Stomach (tissue), 9 donors: ENCODE measurements around the gene PERM1. TPM values are rescaled to one million over a fixed set of nuclear protein-coding genes. Genes with fewer than 3 reads are reported as not detected.

Experiments
- DNase-seq, 2 donors: peaks; one replicate each; pipeline versions ENCODE4 v3.0.0 to v3.0.0-alpha.2; 2013 to 2019
- H3K27ac ChIP-seq, 5 donors: fragments of 200-600 bp in 4 of 5; sonication (generic) in 4 of 5; one replicate each; pipeline ENCODE4 v1.5.1; 2013 to 2019; ENCODE audit warnings: mild to moderate bottlenecking in 1 of 5, moderate library complexity in 1 of 5
- H3K27me3 ChIP-seq, 3 donors: fragments of 200-600 bp; sonication (generic); one replicate each; pipeline ENCODE4 v1.5.1; 2017 to 2019; ENCODE audit warnings: mixed run types in 1 of 3
- H3K36me3 ChIP-seq, 4 donors: fragments of 200-600 bp; sonication (generic); 1 replicate in 3 of 4; 2 replicates in 1 of 4; pipeline ENCODE4 v1.5.1; 2016 to 2019
- H3K4me1 ChIP-seq, 4 donors: fragments of 200-600 bp; sonication (generic); one replicate each; pipeline ENCODE4 v1.5.1; 2016 to 2019
- H3K4me3 ChIP-seq, 4 donors: fragments of 200-600 bp; sonication (generic) in 3 of 4; one replicate each; pipeline ENCODE4 v1.5.1; 2016 to 2019; ENCODE audit warnings: mild to moderate bottlenecking in 1 of 4
- H3K9me3 ChIP-seq, 4 donors: fragments of 200-600 bp; sonication (generic); one replicate each; pipeline ENCODE4 v1.5.1; 2016 to 2019
- CTCF ChIP-seq, 7 experiments: fragments of 450-650 bp in 4 of 7; fragments of 200-600 bp in 3 of 7; sonication (generic) in 3 of 7; IDR thresholded peaks; one replicate each; pipeline ENCODE4 v1.5.1; 2016 to 2019; ENCODE audit warnings: antibody characterized with exemption in 7 of 7, control low read depth in 2 of 7, mild to moderate bottlenecking in 1 of 7
- EP300 ChIP-seq: sonication (generic); formaldehyde crosslinking; IDR thresholded peaks from one replicate; pipeline ENCODE4 v1.6.1; 2017; ENCODE audit warnings: antibody characterized with exemption
- POLR2A ChIP-seq, 4 donors: fragments of 450-650 bp; IDR thresholded peaks; one replicate each; pipeline ENCODE4 v1.6.1; 2016; ENCODE audit warnings: antibody characterized with exemption in 4 of 4, control low read depth in 2 of 4, mild to moderate bottlenecking in 1 of 4, moderate library complexity in 1 of 4
- POLR2AphosphoS5 ChIP-seq, 3 donors: sonication (generic); formaldehyde crosslinking; IDR thresholded peaks; one replicate each; pipeline ENCODE4 v1.6.1; 2016; ENCODE audit warnings: antibody characterized with exemption in 3 of 3
- WGBS, 5 donors: extraction: QIAGEN DNeasy Blood & Tissue Kit in 3 of 5; methylation state at CpG; one replicate each; pipeline versions ENCODE4 v1.1.5 to v1.1.7; 2013 to 2018; 5-methylcytosine and 5-hydroxymethylcytosine counted together
- intact Hi-C: fragments of 100-400 bp; cut with DNase I; formaldehyde crosslinking; loops from one replicate; pipeline ENCODE4 v1.15.1; 2023; ENCODE audit warnings: low total_unique reads
- polyA plus RNA-seq, 3 donors: library from polyadenylated mRNA; stranded (reverse); fragments of 200-250 nt; gene quantifications; one replicate each; pipeline ENCODE4 v1.2.3, GENCODE V29; 2013
- total RNA-seq, 5 donors: library from RNA; depleted of rRNA; stranded (reverse); fragments of >200 nt; gene quantifications; one replicate each; pipeline versions ENCODE4 v1.1.0 to v1.2.3, GENCODE V29; 2014 to 2016
- donor health status: healthy with polysubstance abuse.
- donor health status: Bipolar disorder and iron deficiency.
- donor health status: healthy.

Gene PERM1
- total and polyA plus RNA-seq, 8 donors, result 0.37 to 0.88 (median 0.45) TPM; not detected in 4

GRCh38 chr1:999725-1000356, 17.9 kb upstream of the PERM1 start, which contains the start of gene HES4:
TSS of gene HES4 (minus strand) at chr1:1000097. CDS start at chr1:999973, 124 bp downstream.
- H3K27me3 ChIP-seq, result peaks cover 0 to 93% (median 43%) of the 10 kb centered on the region in 3 donors
- intact Hi-C loops, result no loop called here
- H3K9me3 ChIP-seq, result no peaks in the 10 kb centered on the region
- DNase-seq, result peak; percentile 93 to 97
- H3K4me3 ChIP-seq, result peak within 1 kb of the TSS; percentile 54 to 69 (median 58)
- TF ChIP-seq POLR2AphosphoS5 (IDR thresholded peaks at IDR 0.05) (peak; percentile 53 to 72 (median 68)), CTCF (IDR thresholded peaks at IDR 0.05) (no peak), EP300 (no peak)
- peaks cover 37 to 61% (median 55%) of the 10 kb centered on the region in 4 donors for H3K4me1 ChIP-seq
- 0 to 3% (median 0%) methylated on average over 7 to 94 of the region's 95 CpGs for WGBS, 5 donors
- no peaks in the 10 kb centered on the region for H3K36me3 ChIP-seq
- peak within 1 kb of the TSS; percentile 83 to 98 (median 95) for H3K27ac ChIP-seq

GRCh38 chr1:998995-999724, 17.3 kb upstream of the PERM1 start:
- WGBS, 5 donors, result 0 to 5% (median 0%) methylated on average over 8 to 86 of the region's 86 CpGs
- no peak for TF ChIP-seq POLR2AphosphoS5 (IDR thresholded peaks at IDR 0.05)
- H3K36me3 ChIP-seq, result no peaks in the 10 kb centered on the region
- intact Hi-C loops, result no loop called here
- peaks cover 35 to 55% (median 48%) of the 10 kb centered on the region in 4 donors for H3K4me1 ChIP-seq
- peak overlapping the region; percentile 83 to 98 (median 95) for H3K27ac ChIP-seq
- peak overlapping the region; percentile 54 to 69 (median 58) for H3K4me3 ChIP-seq
- no peaks in the 10 kb centered on the region for H3K9me3 ChIP-seq
- DNase-seq, result peak in 1 of 2 donors; percentile 82
- H3K27me3 ChIP-seq, result peaks cover 0 to 93% (median 43%) of the 10 kb centered on the region in 3 donors

- H3K4me3 ChIP-seq, result peak overlapping the region; percentile 54 to 69 (median 58)
- DNase-seq, result peak in 1 of 2 donors; percentile 82
- intact Hi-C loops, result no loop called here
Observed at GRCh38 chr1:998745-998994, 16.8 kb upstream of the PERM1 start.

GRCh38 chr1:997993-998744, 16.3 kb upstream of the PERM1 start:
- H3K27ac ChIP-seq, result peak overlapping the region in 2 of 5 donors; percentile 93 to 98
- H3K4me3 ChIP-seq, result peak overlapping the region; percentile 54 to 69 (median 58)
- H3K4me1 ChIP-seq, result peaks cover 35 to 53% (median 48%) of the 10 kb centered on the region in 4 donors
- WGBS, 5 donors, result 12 to 39% (median 37%) methylated on average over 37 to 75 of the region's 75 CpGs
- H3K27me3 ChIP-seq, result peaks cover 0 to 85% (median 43%) of the 10 kb centered on the region in 3 donors
- intact Hi-C loops, result no loop called here
- TF ChIP-seq POLR2AphosphoS5 (IDR thresholded peaks at IDR 0.05), result no peak
- no peak for TF ChIP-seq CTCF (IDR thresholded peaks at IDR 0.05)
- no peak for TF ChIP-seq POLR2A (IDR thresholded peaks at IDR 0.05)
- no peak for TF ChIP-seq EP300
- H3K9me3 ChIP-seq, result no peaks in the 10 kb centered on the region
- H3K36me3 ChIP-seq, result no peaks in the 10 kb centered on the region
- peak in 1 of 2 donors; percentile 39 for DNase-seq

More at GRCh38 chr1:998745-998994, 16.8 kb upstream of the PERM1 start:
- TF ChIP-seq POLR2AphosphoS5 (IDR thresholded peaks at IDR 0.05) (no peak), CTCF (IDR thresholded peaks at IDR 0.05) (no peak), EP300 (no peak), POLR2A (IDR thresholded peaks at IDR 0.05) (no peak)
- WGBS, 5 donors, result 0 to 10% (median 1%) methylated on average over 4 to 27 of the region's 27 CpGs
- Histone ChIP-seq H3K36me3 (no peaks in the 10 kb centered on the region), H3K27me3 (peaks cover 0 to 90% (median 43%) of the 10 kb centered on the region in 3 donors), H3K27ac (peak overlapping the region in 3 of 5 donors; percentile 83 to 98 (median 93)), H3K9me3 (no peaks in the 10 kb centered on the region), H3K4me1 (peaks cover 35 to 53% (median 48%) of the 10 kb centered on the region in 4 donors)
